NK-92 (cell line): ENCODE measurements around the gene PCBD2.
"Not testable (repeated sequence)": the region's sequence is repeated elsewhere in the genome, so short reads cannot be mapped to it uniquely, and the experiment has no call there.

Experiments used
- DNase-seq: peaks from one replicate; lab custom pipeline; 2025; ENCODE audit not compliant: unreplicated experiment; lab: John Stamatoyannopoulos, UW

Gene PCBD2

DNA sequence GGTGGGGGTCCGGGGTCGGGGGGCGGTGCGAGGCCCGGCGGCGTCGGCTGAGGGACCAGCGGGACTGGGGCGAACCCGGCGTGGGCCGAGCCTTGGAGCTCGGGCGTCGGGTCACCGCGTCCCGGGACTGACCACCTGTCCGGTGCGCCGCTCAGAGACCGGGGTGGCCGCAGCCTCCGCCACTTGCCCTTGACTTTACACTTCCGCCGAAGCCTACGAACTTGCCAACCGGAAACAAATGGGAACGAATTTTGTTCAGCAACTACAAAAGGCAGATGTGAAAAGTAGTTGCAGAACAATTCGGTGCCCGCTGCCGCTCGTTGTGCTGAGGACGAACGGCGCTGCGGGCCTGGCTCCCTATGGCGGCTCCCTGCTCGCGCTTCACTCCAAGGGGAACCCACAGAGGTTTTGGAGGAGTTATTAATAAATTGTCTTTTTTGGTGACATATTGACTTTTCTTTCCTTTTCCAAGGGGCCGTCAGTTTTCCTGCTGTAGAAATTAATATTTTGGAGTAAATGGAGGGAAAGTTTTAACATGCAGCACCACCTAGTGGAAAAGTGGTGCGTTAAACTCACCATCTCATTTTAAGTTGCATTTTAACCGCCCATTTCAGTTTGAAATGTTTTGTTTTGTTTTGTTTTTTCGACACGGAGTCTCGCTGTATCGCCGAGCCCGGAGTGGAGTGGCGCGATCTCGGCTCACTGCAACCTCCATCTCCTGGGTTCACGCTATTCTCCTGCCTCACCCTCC, 490 bp downstream of the PCBD2 start:
- no peak for DNase-seq

- no peak for DNase-seq
Observed at GRCh38 chr5:134906811-134907210, 1.9 kb downstream of the PCBD2 start.

- DNase-seq: not testable (repeated sequence)
Observed at GRCh38 chr5:134910752-134911151, 5.8 kb downstream of the PCBD2 start.

- DNase-seq: no peak
Observed at GRCh38 chr5:134911285-134912206, 6.6 kb downstream of the PCBD2 start.

GRCh38 chr5:134913254-134913653, 8.3 kb downstream of the PCBD2 start:
- DNase-seq: no peak

DNA sequence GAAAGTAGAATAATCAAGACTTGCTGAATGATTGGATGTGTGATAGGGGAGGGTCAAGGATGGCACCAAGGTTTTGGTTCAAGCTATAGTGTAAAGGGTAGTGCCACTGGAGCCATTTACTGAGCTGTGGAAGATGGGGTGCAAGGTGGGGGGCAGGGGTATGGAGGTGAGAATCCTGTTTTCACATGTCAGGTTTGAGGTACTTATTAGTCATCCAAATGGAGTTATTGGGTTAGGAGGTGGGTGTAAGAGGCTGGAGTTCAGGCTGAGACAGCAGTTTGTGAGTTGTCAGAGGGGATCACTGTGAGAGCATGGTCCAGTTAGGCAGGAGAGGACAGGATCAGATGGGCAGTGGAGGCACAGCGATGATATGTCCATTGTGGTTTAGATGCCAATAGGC, 8.9 kb downstream of the PCBD2 start:
- DNase-seq: no peak

- DNase-seq: no peak
Observed at GRCh38 chr5:134917070-134917815, 12.3 kb downstream of the PCBD2 start.

DNA sequence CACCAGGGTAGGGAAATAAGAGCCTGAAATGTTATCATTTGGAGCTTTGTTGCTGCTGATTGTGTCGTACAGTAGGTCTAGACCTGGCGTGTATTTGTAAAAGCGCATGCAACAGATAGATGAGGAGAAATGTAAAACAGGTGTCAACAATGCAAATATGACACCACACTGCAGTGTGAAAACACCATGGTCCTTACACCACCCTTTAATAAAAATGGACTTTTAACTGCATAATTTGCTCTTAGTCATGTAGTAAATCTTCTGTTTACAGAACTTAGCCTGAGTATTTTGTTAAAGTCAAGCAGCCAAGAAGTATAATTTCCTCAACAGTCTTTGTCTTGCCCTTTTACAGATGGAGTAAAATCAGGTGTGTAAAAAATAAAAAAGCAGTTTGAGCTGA, 13.9 kb downstream of the PCBD2 start:
- DNase-seq: no peak

GRCh38 chr5:134920848-134921575, 16.1 kb downstream of the PCBD2 start:
- no peak for DNase-seq

- DNase-seq: no peak
Observed at GRCh38 chr5:134932508-134932907, 27.6 kb downstream of the PCBD2 start.

DNA sequence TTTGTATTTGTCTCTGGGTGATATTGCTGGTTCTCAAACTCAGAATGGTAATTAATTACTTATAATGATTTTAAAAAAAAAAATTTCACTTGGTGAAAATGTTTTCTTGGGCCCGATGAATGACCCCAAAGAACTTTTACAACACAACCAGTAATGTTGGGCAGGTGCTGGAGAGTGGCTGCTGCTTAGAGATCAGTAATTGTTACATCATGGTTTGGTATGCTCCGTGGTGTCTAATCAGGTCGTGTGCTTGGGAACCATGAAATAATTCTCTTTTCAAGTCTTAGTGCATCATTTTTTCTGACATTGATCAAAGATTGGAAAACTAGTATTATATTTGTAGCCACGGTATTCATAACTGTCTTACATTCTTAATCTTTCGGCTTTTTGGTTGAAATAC, 29.3 kb downstream of the PCBD2 start:
- DNase-seq: no peak

DNA sequence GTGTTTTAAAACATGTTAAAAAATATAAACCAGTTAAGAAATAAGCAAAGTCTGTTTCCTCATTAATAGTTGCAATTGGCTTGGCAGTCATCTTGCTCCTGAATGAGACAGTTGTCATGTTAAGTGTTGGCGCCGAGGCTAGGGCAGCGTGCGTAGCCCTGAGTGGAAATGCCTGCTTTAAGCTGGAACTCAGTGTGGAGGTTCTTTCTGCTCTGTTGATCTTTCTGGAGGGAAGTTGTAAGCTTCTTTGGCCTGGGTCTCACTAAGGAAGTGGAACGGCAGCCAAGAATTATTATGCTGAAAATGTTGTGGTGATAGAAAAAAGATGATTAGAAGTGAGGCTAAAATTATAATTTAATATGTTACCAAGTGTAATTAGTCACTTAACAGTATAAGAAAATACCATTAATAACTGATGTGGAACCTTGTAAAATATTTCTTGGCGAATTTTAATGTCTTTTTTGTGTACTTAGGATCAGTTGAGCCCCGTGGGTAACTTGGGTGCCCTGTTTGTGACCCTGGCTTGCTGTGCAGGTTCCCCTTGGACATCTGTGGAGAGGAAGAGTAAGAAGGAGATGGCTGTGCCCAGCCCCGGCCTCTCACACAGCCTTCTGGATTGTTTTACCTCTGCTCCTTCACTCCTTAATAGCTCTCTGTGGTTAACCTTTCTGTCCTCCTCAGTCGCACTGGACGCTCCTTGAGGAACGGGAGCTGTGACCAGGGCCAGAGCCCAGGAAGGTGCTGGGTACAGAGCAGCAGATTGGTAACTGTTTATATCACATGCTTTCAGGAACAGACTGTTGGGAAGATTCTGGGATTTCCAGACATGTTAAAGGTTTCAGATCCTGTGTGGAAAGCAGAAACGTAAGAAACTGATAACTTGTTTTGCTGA, 31.0 kb downstream of the PCBD2 start:
- DNase-seq: no peak

DNA sequence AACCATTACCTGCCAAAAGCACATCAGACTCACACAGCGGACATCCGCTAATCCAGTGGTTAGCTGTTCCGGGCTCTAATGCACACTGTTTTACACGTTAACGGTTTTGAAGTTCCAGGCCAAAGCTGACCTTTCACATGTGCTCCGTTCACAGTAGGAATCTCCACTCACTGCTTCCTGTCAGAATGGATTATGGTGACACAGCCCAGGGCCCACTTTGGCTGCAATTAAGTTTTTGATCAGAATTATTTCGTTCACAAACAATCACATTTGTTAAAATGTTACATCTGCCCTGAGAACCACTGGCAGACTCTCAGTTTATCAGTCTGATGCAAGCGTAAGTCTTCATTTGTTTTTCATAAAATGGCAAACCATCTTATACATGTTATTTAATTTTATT, 32.6 kb downstream of the PCBD2 start:
- no peak for DNase-seq

DNA sequence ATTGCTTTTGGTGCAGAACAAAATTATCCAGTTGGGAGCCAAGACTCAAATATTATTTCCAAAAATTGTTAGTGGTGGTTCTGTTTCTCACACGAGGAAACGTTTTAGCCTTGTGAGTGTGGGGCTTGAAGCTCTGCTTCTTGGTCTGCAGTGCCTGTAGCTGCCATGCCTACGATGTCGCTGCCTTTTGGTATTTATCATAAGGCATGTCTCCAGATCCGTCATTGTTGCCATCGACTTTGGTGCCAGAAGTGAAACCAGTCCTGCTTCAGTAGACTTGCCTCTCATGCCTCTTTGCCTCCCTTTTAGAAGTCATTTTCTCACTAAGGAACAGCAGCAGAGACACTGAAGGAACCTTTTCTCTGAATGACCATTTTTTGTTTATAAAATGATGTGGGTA, 33.1 kb downstream of the PCBD2 start:
- DNase-seq: no peak

DNA sequence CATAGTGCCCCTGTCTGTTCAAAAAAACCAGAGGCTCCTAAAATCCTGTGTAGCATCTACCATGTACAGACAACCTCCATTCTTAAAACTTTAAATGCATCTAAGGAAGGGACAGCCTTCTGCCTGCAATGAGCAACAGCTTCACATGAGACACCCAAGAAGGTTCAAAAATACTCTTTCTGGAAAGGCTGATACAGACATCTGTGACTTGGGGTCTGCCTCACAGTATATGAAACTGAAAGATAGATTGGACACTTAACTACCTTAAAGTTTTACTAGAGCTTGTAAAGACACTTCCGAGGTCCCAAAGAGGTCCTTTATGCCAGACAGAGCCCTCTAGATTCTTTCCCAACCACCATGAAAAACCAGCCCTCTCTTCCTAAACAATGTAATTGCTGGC, 34.6 kb downstream of the PCBD2 start:
- DNase-seq: no peak

GRCh38 chr5:134943547-134943946, 38.6 kb downstream of the PCBD2 start:
- no peak for DNase-seq

GRCh38 chr5:134944630-134945029, 39.7 kb downstream of the PCBD2 start:
- no peak for DNase-seq

DNA sequence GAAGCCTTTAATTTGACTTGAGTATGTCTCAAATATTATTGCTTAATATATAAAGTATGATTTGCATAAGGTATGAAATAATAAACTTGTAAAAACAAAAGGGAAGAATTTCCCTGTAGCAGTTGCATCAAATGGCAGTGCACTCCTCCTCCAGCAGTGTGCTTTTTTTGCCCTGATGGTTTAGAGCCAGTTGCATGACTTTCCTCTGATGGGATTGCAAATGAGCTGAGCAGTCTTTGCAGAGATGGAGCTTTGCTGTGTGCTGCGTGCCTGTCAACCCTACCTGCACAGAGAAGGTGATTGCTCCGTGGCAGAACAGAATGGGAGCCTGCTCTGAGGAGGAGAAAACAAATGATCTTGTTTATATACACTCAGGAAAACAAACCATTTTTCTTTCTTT, 40.1 kb downstream of the PCBD2 start:
- DNase-seq: no peak

- no peak for DNase-seq
Observed at GRCh38 chr5:134948911-134949310, 44.0 kb downstream of the PCBD2 start.

- no peak for DNase-seq
Observed at GRCh38 chr5:134949316-134949715, 44.4 kb downstream of the PCBD2 start.
